ENCODE measurements around the gene INPP5E. TPM values are rescaled to one million over a fixed set of nuclear protein-coding genes. Genes with fewer than 3 reads are reported as not detected.

Gene INPP5E
- total RNA-seq, 2 donors from 2014 or later = 26.0 to 32.7 TPM

GRCh38 chr9:136451221-136451877, 11.7 kb upstream of the INPP5E start:
- DNase-seq (no peak), ATAC-seq (no peak)
- H3K27me3 Mint-ChIP-seq = no peaks in the 10 kb centered on the region
- peak overlapping the region; percentile 47 for H3K27ac Mint-ChIP-seq
- H3K4me3 Mint-ChIP-seq = no peak overlapping the region
- peaks cover 9% of the 10 kb centered on the region for H3K4me1 Mint-ChIP-seq
- H3K36me3 Mint-ChIP-seq (ENCODE audit: low read depth) = no peaks in the 10 kb centered on the region
- no peaks in the 10 kb centered on the region for H3K9me3 ChIP-seq (ENCODE audit: control insufficient read depth, low read length, poor library complexity, severe bottlenecking)

DNA sequence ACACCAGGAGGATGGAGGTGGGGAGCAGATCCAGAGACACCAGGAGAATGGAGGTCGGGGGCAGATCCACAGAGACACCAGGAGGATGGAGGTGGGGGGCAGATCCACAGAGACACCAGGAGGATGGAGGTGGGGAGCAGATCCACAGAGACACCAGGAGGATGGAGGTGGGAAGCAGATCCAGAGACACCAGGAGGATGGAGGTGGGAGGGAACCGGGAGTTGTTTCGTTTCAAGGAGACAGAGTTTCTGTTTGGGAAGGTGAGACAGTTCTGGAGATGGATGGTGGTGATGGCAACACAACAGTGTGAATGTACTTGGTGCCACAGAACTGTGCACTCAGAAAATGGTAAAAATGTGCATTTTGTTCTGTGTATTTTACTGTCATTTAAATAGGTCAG, 9.0 kb upstream of the INPP5E start:
- Mint-ChIP-seq H3K27me3 (no peaks in the 10 kb centered on the region), H3K27ac (no peak overlapping the region), H3K36me3 (ENCODE audit: low read depth) (peaks cover under 1% of the 10 kb centered on the region), H3K4me3 (no peak overlapping the region), H3K4me1 (peaks cover 9% of the 10 kb centered on the region)
- ATAC-seq = no peak
- DNase-seq = no peak
- H3K9me3 ChIP-seq (ENCODE audit: control insufficient read depth, low read length, poor library complexity, severe bottlenecking) = no peaks in the 10 kb centered on the region

GRCh38 chr9:136447173-136447778, 7.6 kb upstream of the INPP5E start:
- peaks cover 7% of the 10 kb centered on the region for H3K4me1 Mint-ChIP-seq
- peaks cover 2% of the 10 kb centered on the region for H3K36me3 Mint-ChIP-seq (ENCODE audit: low read depth)
- no peaks in the 10 kb centered on the region for H3K27me3 Mint-ChIP-seq
- no peaks in the 10 kb centered on the region for H3K9me3 ChIP-seq (ENCODE audit: control insufficient read depth, low read length, poor library complexity, severe bottlenecking)
- DNase-seq (no peak), ATAC-seq (no peak)
- no peak overlapping the region for H3K4me3 Mint-ChIP-seq
- peak overlapping the region; percentile 21 for H3K27ac Mint-ChIP-seq

- Mint-ChIP-seq H3K36me3 (ENCODE audit: low read depth) (peaks cover 2% of the 10 kb centered on the region), H3K4me3 (no peak overlapping the region), H3K4me1 (peaks cover 7% of the 10 kb centered on the region), H3K27ac (no peak overlapping the region), H3K27me3 (no peaks in the 10 kb centered on the region)
- no peaks in the 10 kb centered on the region for H3K9me3 ChIP-seq (ENCODE audit: control insufficient read depth, low read length, poor library complexity, severe bottlenecking)
- ATAC-seq = no peak
- no peak for DNase-seq
Measured at GRCh38 chr9:136445799-136446198, 6.2 kb upstream of the INPP5E start.

GRCh38 chr9:136444102-136444501, 4.5 kb upstream of the INPP5E start:
- Mint-ChIP-seq H3K4me3 (no peak overlapping the region), H3K27me3 (no peaks in the 10 kb centered on the region), H3K36me3 (ENCODE audit: low read depth) (peaks cover 2% of the 10 kb centered on the region), H3K27ac (no peak overlapping the region), H3K4me1 (peaks cover 7% of the 10 kb centered on the region)
- ATAC-seq (no peak), DNase-seq (no peak)
- no peaks in the 10 kb centered on the region for H3K9me3 ChIP-seq (ENCODE audit: control insufficient read depth, low read length, poor library complexity, severe bottlenecking)

- Mint-ChIP-seq H3K27me3 (no peaks in the 10 kb centered on the region), H3K4me3 (no peak overlapping the region), H3K27ac (no peak overlapping the region), H3K4me1 (peaks cover 7% of the 10 kb centered on the region), H3K36me3 (ENCODE audit: low read depth) (peaks cover 2% of the 10 kb centered on the region)
- H3K9me3 ChIP-seq (ENCODE audit: control insufficient read depth, low read length, poor library complexity, severe bottlenecking) = no peaks in the 10 kb centered on the region
- DNase-seq (no peak), ATAC-seq (no peak)
Measured at GRCh38 chr9:136443687-136444086, 4.0 kb upstream of the INPP5E start.

DNA sequence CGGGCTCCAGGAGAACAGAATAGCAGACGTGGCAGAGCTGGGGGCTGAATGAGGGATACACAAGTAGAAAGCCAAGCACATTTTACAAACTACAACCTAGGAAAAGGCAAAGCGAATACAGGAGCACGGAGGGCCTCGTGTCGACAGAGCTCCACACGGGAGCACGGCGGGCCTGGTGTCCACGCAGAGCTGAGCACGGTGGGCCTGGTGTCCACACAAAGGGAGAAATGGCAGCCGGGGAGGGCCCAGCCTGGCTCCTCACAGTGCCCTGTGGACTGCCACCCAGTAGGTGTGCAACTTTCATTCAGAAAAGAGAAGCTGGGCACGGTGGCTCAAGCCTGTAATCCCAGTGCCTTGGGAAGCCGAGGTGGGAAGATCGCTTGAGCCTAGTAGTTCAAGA, 3.4 kb upstream of the INPP5E start:
- peaks cover 10% of the 10 kb centered on the region for H3K4me1 Mint-ChIP-seq
- DNase-seq (no peak), ATAC-seq (no peak)
- H3K36me3 Mint-ChIP-seq (ENCODE audit: low read depth) = peaks cover 2% of the 10 kb centered on the region
- H3K4me3 Mint-ChIP-seq = no peak overlapping the region
- no peak overlapping the region for H3K27ac Mint-ChIP-seq
- no peaks in the 10 kb centered on the region for H3K27me3 Mint-ChIP-seq
- H3K9me3 ChIP-seq (ENCODE audit: control insufficient read depth, low read length, poor library complexity, severe bottlenecking) = no peaks in the 10 kb centered on the region

- Mint-ChIP-seq H3K27me3 (no peaks in the 10 kb centered on the region), H3K36me3 (ENCODE audit: low read depth) (peaks cover 2% of the 10 kb centered on the region), H3K4me1 (peaks cover 15% of the 10 kb centered on the region), H3K27ac (peak overlapping the region; percentile 29), H3K4me3 (no peak overlapping the region)
- no peaks in the 10 kb centered on the region for H3K9me3 ChIP-seq (ENCODE audit: control insufficient read depth, low read length, poor library complexity, severe bottlenecking)
- no peak for DNase-seq
- ATAC-seq = no peak
Measured at GRCh38 chr9:136442265-136442664, 2.6 kb upstream of the INPP5E start.

DNA sequence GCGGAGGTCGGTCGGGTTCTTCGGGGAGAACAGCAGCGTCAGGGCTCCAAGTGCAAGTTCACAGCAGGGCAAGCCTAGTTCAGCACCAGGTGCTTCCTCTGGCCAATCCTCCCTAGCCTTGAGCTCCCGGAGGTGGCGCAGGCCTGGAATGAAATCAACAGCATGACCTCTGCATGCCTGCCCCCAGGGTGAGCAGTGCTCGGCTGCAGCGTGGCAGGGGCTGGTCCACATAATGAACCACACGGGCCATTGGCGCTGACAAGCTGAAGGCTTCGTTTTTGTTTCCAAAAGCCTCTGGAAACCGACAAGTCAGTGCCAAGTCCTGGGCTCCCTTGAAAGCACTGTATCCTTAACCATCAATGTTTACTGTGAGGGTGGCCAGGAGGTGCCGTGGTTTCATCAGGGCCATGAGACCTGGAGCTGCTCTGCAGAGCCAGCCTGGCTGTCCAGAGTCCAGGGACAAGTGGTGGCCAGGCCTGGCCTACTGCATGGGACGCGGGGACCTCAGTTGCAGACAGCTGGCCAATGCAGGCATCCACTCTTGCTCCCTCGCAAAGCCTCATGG, 2.1 kb upstream of the INPP5E start:
- Mint-ChIP-seq H3K4me3 (no peak overlapping the region), H3K27ac (peak overlapping the region; percentile 72)
- no peak for DNase-seq

DNA sequence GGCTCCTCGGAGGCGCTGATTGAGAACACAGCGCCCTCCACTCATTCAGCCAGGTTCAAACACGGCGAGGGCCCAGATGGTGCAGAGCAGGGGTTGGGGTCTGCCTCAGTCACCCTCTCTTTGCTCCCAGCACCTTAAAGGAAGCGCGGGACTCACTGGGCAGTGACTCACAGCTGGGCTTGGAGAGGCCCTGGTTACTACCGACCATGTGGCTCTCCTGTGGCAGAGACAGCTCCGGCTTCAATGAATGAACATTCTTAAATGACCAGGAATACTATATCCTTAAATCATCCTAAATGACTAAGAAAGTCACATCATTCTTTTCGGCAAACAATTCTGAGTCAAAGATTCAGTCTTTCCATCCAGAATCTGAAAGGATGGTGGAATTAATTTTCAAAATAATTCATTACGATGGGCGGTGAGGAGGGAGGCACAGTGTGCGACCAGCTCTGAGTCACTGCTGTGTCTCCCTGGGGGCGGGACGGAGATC, 1.6 kb upstream of the INPP5E start:
- no peaks in the 10 kb centered on the region for H3K27me3 Mint-ChIP-seq
- H3K4me3 Mint-ChIP-seq = peak overlapping the region; percentile 63
- no peak for ATAC-seq
- H3K9me3 ChIP-seq (ENCODE audit: control insufficient read depth, low read length, poor library complexity, severe bottlenecking) = no peaks in the 10 kb centered on the region
- H3K4me1 Mint-ChIP-seq = peaks cover 16% of the 10 kb centered on the region
- H3K27ac Mint-ChIP-seq = peak overlapping the region; percentile 72
- DNase-seq = no peak
- peaks cover 2% of the 10 kb centered on the region for H3K36me3 Mint-ChIP-seq (ENCODE audit: low read depth)

More for the DNA sequence above, 2.1 kb upstream of the INPP5E start:
- no peaks in the 10 kb centered on the region for H3K27me3 Mint-ChIP-seq
- H3K36me3 Mint-ChIP-seq (ENCODE audit: low read depth) = peaks cover 2% of the 10 kb centered on the region
- H3K9me3 ChIP-seq (ENCODE audit: control insufficient read depth, low read length, poor library complexity, severe bottlenecking) = no peaks in the 10 kb centered on the region
- no peak for ATAC-seq
- peaks cover 19% of the 10 kb centered on the region for H3K4me1 Mint-ChIP-seq

GRCh38 chr9:136438548-136439480, 831 bp downstream of the INPP5E start:
- Mint-ChIP-seq H3K27me3 (no peaks in the 10 kb centered on the region), H3K36me3 (ENCODE audit: low read depth) (peaks cover 2% of the 10 kb centered on the region), H3K27ac (peak overlapping the region; percentile 92), H3K4me3 (peak overlapping the region; percentile 92), H3K4me1 (peaks cover 19% of the 10 kb centered on the region)
- ATAC-seq = peak; percentile 79
- peak; percentile 44 to 55 (median 51) for DNase-seq
- H3K9me3 ChIP-seq (ENCODE audit: control insufficient read depth, low read length, poor library complexity, severe bottlenecking) = no peaks in the 10 kb centered on the region

GRCh38 chr9:136437839-136438547, 1.7 kb downstream of the INPP5E start:
- peak; percentile 35 for ATAC-seq
- Mint-ChIP-seq H3K27ac (peak overlapping the region; percentile 92), H3K36me3 (ENCODE audit: low read depth) (no peaks in the 10 kb centered on the region), H3K4me1 (peaks cover 17% of the 10 kb centered on the region), H3K4me3 (peak overlapping the region; percentile 92), H3K27me3 (no peaks in the 10 kb centered on the region)
- no peaks in the 10 kb centered on the region for H3K9me3 ChIP-seq (ENCODE audit: control insufficient read depth, low read length, poor library complexity, severe bottlenecking)
- peak in 1 of 3 donors; percentile 18 for DNase-seq
